Neuronal stem cell (in vitro differentiated cells): ENCODE data around the gene WWC1.

Experiments
- DNase-seq: peaks from one replicate; pipeline ENCODE4 v3.0.0-alpha.2; 2013; ENCODE audit warnings: low spot score
- H2AFZ ChIP-seq: one replicate; pipeline ENCODE4 v1.6.1; 2013; ENCODE audit warnings: mild to moderate bottlenecking, low read length, inconsistent platforms
- H2AK5ac ChIP-seq: 2 replicates; pipeline ENCODE4 v1.6.1; 2013; ENCODE audit warnings: low read depth, mild to moderate bottlenecking, inconsistent platforms, low read length, moderate library complexity, mixed read lengths
- H2BK120ac ChIP-seq: 2 replicates; pipeline ENCODE4 v1.6.1; 2013; ENCODE audit warnings: low read depth, mild to moderate bottlenecking, inconsistent platforms, low read length, moderate library complexity, mixed read lengths
- H2BK12ac ChIP-seq: one replicate; pipeline ENCODE4 v1.6.1; 2013; ENCODE audit warnings: low read length, inconsistent platforms
- H2BK15ac ChIP-seq: 2 replicates; pipeline ENCODE4 v1.6.1; 2013; ENCODE audit warnings: mild to moderate bottlenecking, low read length, inconsistent platforms, mixed read lengths
- H2BK5ac ChIP-seq: one replicate; pipeline ENCODE4 v1.6.1; 2013; ENCODE audit warnings: inconsistent platforms, mild to moderate bottlenecking, low read length, moderate library complexity
- H3K14ac ChIP-seq: one replicate; pipeline ENCODE4 v1.6.1; 2013; ENCODE audit warnings: low read length, inconsistent platforms
- H3K18ac ChIP-seq: 2 replicates; pipeline ENCODE4 v1.6.1; 2013; ENCODE audit warnings: low read length, inconsistent platforms
- H3K23ac ChIP-seq: 2 replicates; pipeline ENCODE4 v1.6.1; 2013; ENCODE audit warnings: low read depth, mild to moderate bottlenecking, mixed read lengths, low read length, inconsistent platforms; ENCODE audit not compliant: poor library complexity
- H3K27ac ChIP-seq: replicated peaks from 3 replicates; pipeline ENCODE4 v1.5.1; 2013; ENCODE audit warnings: low read length, inconsistent platforms
- H3K27me3 ChIP-seq, 3 experiments: 2 replicates each; pipeline ENCODE4 v1.6.1; 2013; ENCODE audit warnings: low read length in 3 of 3, mild to moderate bottlenecking in 2 of 3, inconsistent platforms in 1 of 3, low read depth in 1 of 3, mixed read lengths in 1 of 3, moderate library complexity in 1 of 3; ENCODE audit not compliant: control insufficient read depth in 3 of 3, insufficient read depth in 3 of 3
- H3K36me3 ChIP-seq, 2 donors: replicated peaks in 1 of 2; 2 replicates each; pipeline ENCODE4 v1.6.1; 2013; ENCODE audit warnings: low read length in 2 of 2; ENCODE audit not compliant: control insufficient read depth in 2 of 2, insufficient read depth in 2 of 2
- H3K4ac ChIP-seq: 2 replicates; pipeline ENCODE4 v1.6.1; 2013; ENCODE audit warnings: inconsistent platforms, mild to moderate bottlenecking, low read length, moderate library complexity
- H3K4me1 ChIP-seq, 2 donors: 1 replicate in 1 of 2; 2 replicates in 1 of 2; pipeline ENCODE4 v1.6.1; 2013; ENCODE audit warnings: low read length in 2 of 2, low read depth in 1 of 2; ENCODE audit not compliant: control insufficient read depth in 2 of 2, insufficient read depth in 1 of 2
- H3K4me2 ChIP-seq: one replicate; pipeline ENCODE4 v1.6.1; 2013; ENCODE audit warnings: mild to moderate bottlenecking, low read length, inconsistent platforms; ENCODE audit not compliant: insufficient read depth, poor library complexity, severe bottlenecking
- H3K4me3 ChIP-seq, 2 donors: 2 replicates each; pipeline ENCODE4 v1.5.1; 2013; ENCODE audit warnings: low read length in 2 of 2, mild to moderate bottlenecking in 2 of 2, inconsistent platforms in 1 of 2, moderate library complexity in 1 of 2
- H3K79me1 ChIP-seq: one replicate; pipeline ENCODE4 v1.6.1; 2013; ENCODE audit warnings: low read depth, mild to moderate bottlenecking, inconsistent platforms, low read length, moderate library complexity
- H3K9ac ChIP-seq: one replicate; pipeline ENCODE4 v1.6.1; 2013; ENCODE audit warnings: mild to moderate bottlenecking, low read depth, low read length, inconsistent platforms; ENCODE audit not compliant: poor library complexity
- H3K9me3 ChIP-seq, 2 donors: replicated peaks in 1 of 2; 2 replicates each; pipeline versions ENCODE3 to v1.6.1; 2013; ENCODE audit warnings: low read length in 2 of 2, mild to moderate bottlenecking in 2 of 2, inconsistent platforms in 1 of 2, low read depth in 1 of 2, mixed read lengths in 1 of 2, moderate library complexity in 1 of 2; ENCODE audit not compliant: control insufficient read depth in 2 of 2, insufficient read depth in 1 of 2
- H4K8ac ChIP-seq: one replicate; pipeline ENCODE4 v1.6.1; 2013; ENCODE audit warnings: low read depth, mild to moderate bottlenecking, inconsistent platforms, low read length, moderate library complexity
- H4K91ac ChIP-seq: one replicate; pipeline ENCODE4 v1.6.1; 2013; ENCODE audit warnings: low read length, low read depth, mild to moderate bottlenecking, inconsistent platforms; ENCODE audit not compliant: poor library complexity
- WGBS, 2 donors: extraction: QIAGEN DNeasy Blood & Tissue Kit; methylation state at CpG; one replicate each; pipeline ENCODE4 v1.1.7; 2013; ENCODE audit warnings: missing lambda C conversion rate in 2 of 2, mixed read lengths in 1 of 2; ENCODE audit not compliant: insufficient read length in 2 of 2, insufficient replicate concordance in 1 of 2; ENCODE audit errors: extremely low coverage in 2 of 2; 5-methylcytosine and 5-hydroxymethylcytosine counted together

WWC1 gene

DNA sequence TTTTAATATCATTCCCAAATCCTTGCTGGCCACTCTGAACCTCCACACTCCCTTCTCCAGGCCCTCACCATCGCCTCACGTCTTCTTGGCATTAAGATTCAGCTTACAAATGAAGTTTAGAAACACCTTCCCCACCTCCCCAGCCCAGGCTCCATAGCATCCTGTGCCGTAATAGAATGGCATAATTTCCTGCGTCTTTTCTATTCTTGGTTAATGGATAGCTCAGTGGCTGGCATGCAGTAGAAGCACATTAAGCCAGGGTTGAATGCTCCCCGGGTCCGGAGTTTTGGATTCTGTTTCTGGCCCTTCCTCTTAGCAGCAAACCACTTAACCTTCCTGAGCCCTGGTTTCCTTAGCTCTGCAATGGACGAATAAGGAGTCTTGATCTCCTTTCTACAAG, 13.8 kb downstream of the WWC1 start:
- Histone ChIP-seq H3K79me1 (no peaks in the 10 kb centered on the region), H3K36me3 (no peaks in the 10 kb centered on the region), H2BK5ac (no peak overlapping the region), H3K27me3 (peaks cover 0 to 3% (median 0%) of the 10 kb centered on the region in 3 experiments), H3K9me3 (no peaks in the 10 kb centered on the region), H3K9ac (no peak overlapping the region), H3K4me1 (peaks cover 7 to 14% of the 10 kb centered on the region in 2 donors), H3K14ac (no peak overlapping the region), H2BK15ac (no peak overlapping the region), H3K18ac (no peak overlapping the region), H2BK12ac (no peak overlapping the region), H3K4me3 (no peak overlapping the region), H3K4me2 (no peak overlapping the region), H3K4ac (no peak overlapping the region), H3K23ac (no peak overlapping the region), H4K8ac (no peak overlapping the region), H2AK5ac (no peak overlapping the region), H2BK120ac (no peak overlapping the region), H2AFZ (no peak overlapping the region), H3K27ac (no peak overlapping the region), H4K91ac (no peak overlapping the region)
- no peak for DNase-seq
- WGBS, 2 donors: no CpG with 5 or more reads among the region's 7 CpGs

GRCh38 chr5:168307022-168307421, 15.6 kb downstream of the WWC1 start:
- no peak overlapping the region for H3K27ac ChIP-seq
- no peak overlapping the region for H3K14ac ChIP-seq
- no CpG with 5 or more reads among the region's 6 CpGs for WGBS, 2 donors
- no peak overlapping the region for H3K4me3 ChIP-seq
- H3K79me1 ChIP-seq: peaks cover 2% of the 10 kb centered on the region
- no peak overlapping the region for H2AK5ac ChIP-seq
- no peaks in the 10 kb centered on the region for H3K36me3 ChIP-seq
- H4K91ac ChIP-seq: no peak overlapping the region
- no peak overlapping the region for H3K23ac ChIP-seq
- peaks cover 0 to 3% (median 0%) of the 10 kb centered on the region in 3 experiments for H3K27me3 ChIP-seq
- no peak overlapping the region for H3K9ac ChIP-seq
- no peak overlapping the region for H2BK15ac ChIP-seq
- H3K4me1 ChIP-seq: peaks cover 0 to 4% of the 10 kb centered on the region in 2 donors
- H2BK12ac ChIP-seq: no peak overlapping the region
- DNase-seq: no peak
- H2BK120ac ChIP-seq: no peak overlapping the region
- no peak overlapping the region for H2AFZ ChIP-seq
- no peaks in the 10 kb centered on the region for H3K9me3 ChIP-seq
- H2BK5ac ChIP-seq: no peak overlapping the region
- no peak overlapping the region for H3K18ac ChIP-seq
- H4K8ac ChIP-seq: no peak overlapping the region
- H3K4me2 ChIP-seq: no peak overlapping the region
- no peak overlapping the region for H3K4ac ChIP-seq

- H3K9me3 ChIP-seq: no peaks in the 10 kb centered on the region
- peak overlapping the region; percentile 21 for H3K9ac ChIP-seq
- H4K91ac ChIP-seq: no peak overlapping the region
- no peak overlapping the region for H3K4ac ChIP-seq
- H3K18ac ChIP-seq: peak overlapping the region; percentile 28
- peaks cover 2% of the 10 kb centered on the region for H3K79me1 ChIP-seq
- H3K36me3 ChIP-seq: no peaks in the 10 kb centered on the region
- H2BK5ac ChIP-seq: no peak overlapping the region
- no peak overlapping the region for H2BK15ac ChIP-seq
- H3K27me3 ChIP-seq: peaks cover 0 to 3% (median 0%) of the 10 kb centered on the region in 3 experiments
- no peak for DNase-seq
- H2BK12ac ChIP-seq: no peak overlapping the region
- H3K27ac ChIP-seq: no peak overlapping the region
- H2BK120ac ChIP-seq: no peak overlapping the region
- H3K4me2 ChIP-seq: no peak overlapping the region
- H2AFZ ChIP-seq: no peak overlapping the region
- no peak overlapping the region for H3K4me3 ChIP-seq
- H3K4me1 ChIP-seq: peaks cover 0 to 1% of the 10 kb centered on the region in 2 donors
- H3K23ac ChIP-seq: no peak overlapping the region
- peak overlapping the region; percentile 43 for H4K8ac ChIP-seq
- no peak overlapping the region for H3K14ac ChIP-seq
- H2AK5ac ChIP-seq: no peak overlapping the region
- no CpG with 5 or more reads among the region's 4 CpGs for WGBS, 2 donors
These were observed 16.6 kb downstream of the WWC1 start for GRCh38 chr5:168307925-168308584.

GRCh38 chr5:168308976-168309598, 17.6 kb downstream of the WWC1 start:
- Histone ChIP-seq H2BK5ac (no peak overlapping the region), H3K9me3 (no peaks in the 10 kb centered on the region), H4K91ac (no peak overlapping the region), H3K36me3 (no peaks in the 10 kb centered on the region), H3K4me3 (no peak overlapping the region), H3K4me2 (no peak overlapping the region), H2AFZ (no peak overlapping the region), H2BK15ac (no peak overlapping the region), H3K14ac (no peak overlapping the region), H3K9ac (no peak overlapping the region), H2BK120ac (no peak overlapping the region), H3K4me1 (peaks cover 2 to 4% of the 10 kb centered on the region in 2 donors), H4K8ac (no peak overlapping the region), H3K79me1 (peaks cover 2% of the 10 kb centered on the region), H3K27me3 (peaks cover 0 to 3% (median 0%) of the 10 kb centered on the region in 3 experiments), H3K4ac (no peak overlapping the region), H3K27ac (no peak overlapping the region), H3K23ac (no peak overlapping the region), H2BK12ac (no peak overlapping the region), H3K18ac (no peak overlapping the region), H2AK5ac (no peak overlapping the region)
- no peak for DNase-seq
- WGBS, 2 donors: no CpG with 5 or more reads among the region's 6 CpGs
